NCI-H1417 treated with DMSO at 0.1 percent for 48 hours (cell line): ENCODE results near the gene TOP2B.

Source experiments
- DNase-seq: peaks from one replicate; lab custom pipeline; 2025; lab: John Stamatoyannopoulos, UW

Gene TOP2B

GRCh38 chr3:25677121-25677520, 12.4 kb upstream of the TOP2B start:
- no peak for DNase-seq

GRCh38 chr3:25674670-25675069, 10.0 kb upstream of the TOP2B start:
- DNase-seq, result no peak

GRCh38 chr3:25673738-25674298, 9.1 kb upstream of the TOP2B start:
- no peak for DNase-seq

GRCh38 chr3:25665315-25666280, 891 bp upstream of the TOP2B start:
- no peak for DNase-seq

GRCh38 chr3:25663869-25664811, 567 bp downstream of the TOP2B start:
- DNase-seq, result no peak

GRCh38 chr3:25663347-25663868, 1.3 kb downstream of the TOP2B start:
- DNase-seq, result no peak

- DNase-seq, result no peak
Observed at GRCh38 chr3:25662736-25663320, 1.9 kb downstream of the TOP2B start.

- DNase-seq, result no peak
Observed at GRCh38 chr3:25661694-25662437, 2.8 kb downstream of the TOP2B start.

GRCh38 chr3:25658836-25659235, 5.9 kb downstream of the TOP2B start:
- no peak for DNase-seq

- DNase-seq, result no peak
Observed at GRCh38 chr3:25657293-25657692, 7.4 kb downstream of the TOP2B start.

GRCh38 chr3:25655659-25656058, 9.0 kb downstream of the TOP2B start:
- no peak for DNase-seq

- no peak for DNase-seq
Observed at GRCh38 chr3:25654576-25654975, 10.1 kb downstream of the TOP2B start.

- DNase-seq, result no peak
Observed at GRCh38 chr3:25653322-25653721, 11.4 kb downstream of the TOP2B start.

GRCh38 chr3:25652921-25653320, 11.8 kb downstream of the TOP2B start:
- DNase-seq, result no peak

GRCh38 chr3:25648925-25649830, 15.5 kb downstream of the TOP2B start:
- no peak for DNase-seq

GRCh38 chr3:25648107-25648535, 16.6 kb downstream of the TOP2B start:
- DNase-seq, result no peak

- DNase-seq, result no peak
Observed at GRCh38 chr3:25635038-25635437, 29.7 kb downstream of the TOP2B start.

- no peak for DNase-seq
Observed at GRCh38 chr3:25633919-25634318, 30.8 kb downstream of the TOP2B start.

GRCh38 chr3:25631989-25632388, 32.7 kb downstream of the TOP2B start:
- no peak for DNase-seq

GRCh38 chr3:25621087-25621486, 43.6 kb downstream of the TOP2B start:
- no peak for DNase-seq
